Measurements from ENCODE around the gene KCNMA1.

KCNMA1 gene

DNA sequence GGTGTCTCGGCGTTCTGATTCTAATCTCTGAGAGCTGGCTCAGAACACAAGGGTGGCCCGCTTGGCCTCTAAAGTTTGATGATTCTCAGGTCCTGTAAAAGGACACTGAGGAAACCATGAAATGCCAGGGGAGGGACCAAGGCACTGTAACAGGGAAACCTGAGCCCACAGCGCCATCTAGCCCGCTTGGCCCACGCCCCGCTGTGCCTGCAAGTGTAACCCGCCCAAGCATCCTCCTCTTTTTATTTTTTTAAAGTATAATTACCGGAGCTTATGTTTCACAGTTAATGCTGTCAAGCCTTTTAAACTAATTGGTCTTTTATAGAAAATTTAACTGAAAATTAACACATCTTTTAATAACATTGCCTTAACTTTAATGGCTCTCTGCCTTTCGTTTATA lies 734.7 kb downstream of the KCNMA1 start:
- peak; percentile 26 for DNase-seq

DNA sequence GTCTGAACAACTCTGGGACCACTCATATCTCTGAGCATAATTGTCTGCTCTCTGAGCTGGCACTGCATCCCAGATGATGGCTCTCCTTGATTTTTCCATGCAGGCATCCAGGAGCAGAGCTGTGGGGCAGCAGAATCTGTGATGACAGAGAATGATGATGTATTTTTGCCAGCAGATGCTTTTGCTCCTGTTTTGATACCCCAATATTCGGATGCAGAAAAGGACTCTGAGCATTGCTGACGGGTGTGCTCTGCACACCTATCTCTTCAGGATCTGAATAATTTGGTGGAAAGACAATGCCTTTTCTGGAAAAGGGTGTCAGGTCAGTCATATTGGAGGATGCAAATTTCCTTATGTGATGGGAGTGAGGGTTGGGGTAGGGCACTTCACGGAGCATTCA lies 735.9 kb downstream of the KCNMA1 start:
- no peak for DNase-seq

DNA sequence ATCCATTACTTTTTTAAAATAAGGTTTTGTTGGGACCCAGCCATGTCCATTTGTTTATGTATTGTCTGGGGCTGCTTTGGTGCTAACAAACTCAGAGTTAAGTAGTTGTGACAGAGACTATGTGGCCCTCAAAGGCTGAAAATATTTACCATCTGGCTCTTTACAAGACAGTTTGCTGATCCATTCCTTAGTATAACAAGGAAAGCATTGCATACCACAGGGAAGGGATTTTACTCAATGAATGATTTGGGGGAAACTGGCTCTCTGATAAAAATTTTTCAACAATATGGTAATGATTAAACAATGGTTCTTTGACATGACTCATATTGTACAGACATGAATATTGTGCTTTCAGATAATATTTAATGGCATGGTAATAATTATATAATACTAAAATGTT lies 738.1 kb downstream of the KCNMA1 start:
- DNase-seq, result no peak

DNA sequence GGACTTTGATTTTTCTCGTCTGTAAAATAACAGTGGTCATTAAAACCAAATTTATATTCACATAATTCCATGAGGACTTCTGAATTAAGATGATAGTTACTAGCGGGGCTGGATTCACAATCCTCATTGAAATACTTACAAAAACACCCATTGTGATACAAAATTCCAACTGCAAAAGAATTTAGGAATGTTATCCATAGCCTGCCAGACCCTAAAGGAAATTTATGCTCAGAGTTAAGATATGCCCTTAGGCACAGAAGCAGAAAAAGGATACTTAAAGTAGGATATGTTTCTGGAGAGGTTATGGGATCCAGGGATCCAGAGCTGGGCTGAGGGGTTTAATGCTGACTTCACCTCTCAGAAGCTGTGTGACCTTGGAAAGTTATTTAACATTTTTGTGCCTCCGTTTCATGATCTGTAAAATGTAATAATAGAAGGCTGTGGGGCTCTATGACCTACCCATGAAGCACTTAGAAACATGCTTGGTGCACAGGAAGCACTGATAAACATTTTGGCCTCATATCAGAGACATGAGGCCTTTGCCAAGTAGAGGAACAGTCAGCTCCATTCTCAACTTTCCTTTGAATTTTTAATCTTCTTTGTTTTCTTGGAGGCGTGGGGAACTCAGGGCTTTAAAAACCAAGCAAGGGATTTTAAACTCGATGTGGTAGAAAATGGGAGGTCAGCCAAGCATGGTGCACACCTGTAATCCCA lies 744.7 kb downstream of the KCNMA1 start:
- DNase-seq, result no peak

DNA sequence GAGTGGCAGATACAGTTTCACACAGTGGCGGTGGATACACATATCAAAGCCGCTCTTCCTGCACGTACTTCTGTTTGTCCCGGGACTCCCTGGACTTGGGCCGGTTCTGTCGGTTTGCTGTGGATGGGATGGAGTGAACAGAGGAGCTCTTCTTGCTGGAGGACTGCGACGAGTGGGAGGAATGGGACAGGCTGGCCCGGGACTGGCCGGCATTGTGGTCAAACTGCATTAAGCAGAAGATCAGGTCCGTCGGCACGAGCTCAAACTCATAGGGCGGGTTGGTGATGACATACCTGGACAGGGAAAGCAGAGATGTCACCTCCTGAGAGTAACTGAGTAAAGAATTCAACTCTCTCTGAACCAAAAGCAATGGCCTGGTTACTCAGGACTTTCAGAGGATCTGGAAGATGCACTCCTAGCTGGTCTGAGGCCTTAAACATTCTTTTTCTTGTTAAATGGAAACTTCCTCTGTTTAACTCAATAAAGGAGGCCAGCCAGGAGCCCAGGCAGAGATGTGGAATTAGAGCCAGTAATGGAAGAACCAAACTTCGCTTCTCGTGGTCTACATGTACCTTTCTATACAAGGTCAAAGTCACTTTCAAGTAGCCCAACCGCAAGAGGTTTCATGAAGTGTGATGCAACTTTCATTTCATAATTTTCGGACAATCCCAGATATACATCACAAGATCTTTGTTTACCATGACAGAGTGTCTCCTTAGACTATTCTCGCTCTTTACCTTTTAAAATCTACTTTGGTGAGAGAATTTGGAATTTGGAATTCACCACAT lies 750.2 kb downstream of the KCNMA1 start:
- DNase-seq, result no peak

DNA sequence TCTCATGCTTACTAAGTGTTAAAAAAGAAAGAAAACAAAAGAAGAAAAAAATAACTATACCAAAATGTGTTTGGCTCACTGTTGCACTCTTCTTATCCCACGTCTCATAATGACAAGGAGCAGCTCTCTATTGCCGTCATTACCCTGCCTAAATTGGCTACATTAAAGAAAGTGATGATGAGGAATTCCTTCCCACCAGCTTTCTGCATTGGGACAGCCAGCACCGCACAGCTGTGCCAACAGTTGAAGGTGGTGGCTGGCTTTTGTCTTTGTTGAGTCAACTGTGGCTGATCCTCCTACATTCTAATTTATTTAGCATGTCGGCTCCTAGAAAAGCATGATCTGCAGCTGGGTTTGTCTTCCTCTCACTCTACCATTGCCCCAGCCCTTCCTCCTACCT lies 751.8 kb downstream of the KCNMA1 start:
- no peak for DNase-seq

DNA sequence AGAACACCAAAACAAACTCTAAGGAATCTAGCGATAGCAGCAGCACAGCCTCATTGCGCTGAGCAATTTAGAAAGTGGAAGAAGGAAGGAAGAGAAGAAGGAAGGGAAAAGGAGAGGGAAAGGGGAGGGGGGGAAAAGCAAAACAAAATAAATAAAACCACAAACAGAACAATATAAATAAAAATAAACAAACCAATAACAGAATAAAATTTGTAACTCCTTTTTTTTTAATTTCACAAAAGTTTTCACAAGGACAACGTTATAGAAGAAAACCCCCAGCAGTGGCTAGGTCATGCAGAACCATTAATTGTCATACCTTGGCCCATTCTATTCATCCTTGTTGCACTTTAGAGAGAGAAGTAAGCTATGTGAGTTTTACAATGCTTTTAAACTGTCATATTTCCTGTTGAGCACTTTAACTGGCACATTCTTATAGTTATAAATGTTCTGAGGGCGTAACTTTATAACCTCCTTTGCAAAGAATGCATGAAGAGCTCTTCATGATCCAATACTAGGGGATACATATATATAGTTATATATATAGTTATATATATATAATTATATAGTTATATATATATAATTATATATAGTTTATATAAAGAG lies 752.8 kb downstream of the KCNMA1 start:
- no peak for DNase-seq

DNA sequence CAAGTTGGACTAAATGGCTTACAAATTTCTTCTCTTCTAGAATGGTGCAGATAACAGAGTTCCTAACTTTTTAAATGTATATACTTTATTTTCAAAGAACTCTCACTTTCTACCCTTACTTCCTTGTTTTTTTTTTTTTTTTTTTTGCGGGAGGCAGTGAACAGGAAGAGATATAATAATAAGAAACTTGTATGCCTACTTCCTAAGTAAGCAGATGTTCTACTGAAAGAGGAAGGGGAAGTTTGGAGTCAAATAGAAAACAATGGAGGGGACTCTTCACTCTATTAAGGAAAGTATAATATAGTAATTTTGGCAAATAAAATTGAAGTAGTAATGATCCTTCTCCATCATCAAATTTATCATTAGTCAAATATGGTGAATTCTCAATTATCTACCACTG lies 754.0 kb downstream of the KCNMA1 start:
- DNase-seq, result peak; percentile 24

DNA sequence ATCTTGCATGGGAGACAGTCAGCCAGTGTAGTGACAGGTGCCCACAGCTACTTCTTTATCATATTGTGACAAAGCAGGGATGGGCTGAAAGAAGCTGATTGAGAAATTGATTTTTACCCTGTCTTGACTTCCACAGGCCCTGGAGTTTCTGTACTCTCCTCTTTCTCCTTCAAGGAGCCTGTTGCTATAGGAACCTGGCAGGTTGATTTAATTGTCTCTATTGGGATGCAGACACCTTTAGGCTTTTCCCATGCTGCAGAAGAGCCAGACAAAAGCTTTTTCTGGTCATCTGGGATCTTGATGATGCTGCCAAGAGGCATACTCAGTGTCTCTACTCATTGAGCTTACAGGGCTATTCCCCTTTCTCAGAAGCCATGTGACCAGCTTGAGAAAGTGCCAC lies 754.8 kb downstream of the KCNMA1 start:
- no peak for DNase-seq

DNA sequence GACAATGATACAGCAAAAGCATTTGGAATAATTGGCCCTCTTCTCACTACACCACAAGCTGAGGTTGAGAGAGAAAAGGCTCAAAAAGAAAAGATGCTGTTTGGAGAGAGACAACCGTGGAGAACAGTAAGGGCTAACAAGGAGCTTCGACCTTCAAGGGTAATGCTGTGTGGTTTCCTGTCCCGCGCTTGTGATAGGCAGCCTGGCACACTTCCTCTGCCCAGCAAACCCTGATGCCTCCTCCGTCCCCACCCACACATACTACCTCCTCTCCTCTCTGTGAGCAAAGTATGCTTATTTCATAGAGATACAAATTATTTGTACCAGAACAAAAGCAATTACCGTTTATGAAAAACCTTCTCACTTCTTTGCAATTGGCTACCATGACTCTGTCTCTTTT lies 755.4 kb downstream of the KCNMA1 start:
- DNase-seq, result peak; percentile 72

DNA sequence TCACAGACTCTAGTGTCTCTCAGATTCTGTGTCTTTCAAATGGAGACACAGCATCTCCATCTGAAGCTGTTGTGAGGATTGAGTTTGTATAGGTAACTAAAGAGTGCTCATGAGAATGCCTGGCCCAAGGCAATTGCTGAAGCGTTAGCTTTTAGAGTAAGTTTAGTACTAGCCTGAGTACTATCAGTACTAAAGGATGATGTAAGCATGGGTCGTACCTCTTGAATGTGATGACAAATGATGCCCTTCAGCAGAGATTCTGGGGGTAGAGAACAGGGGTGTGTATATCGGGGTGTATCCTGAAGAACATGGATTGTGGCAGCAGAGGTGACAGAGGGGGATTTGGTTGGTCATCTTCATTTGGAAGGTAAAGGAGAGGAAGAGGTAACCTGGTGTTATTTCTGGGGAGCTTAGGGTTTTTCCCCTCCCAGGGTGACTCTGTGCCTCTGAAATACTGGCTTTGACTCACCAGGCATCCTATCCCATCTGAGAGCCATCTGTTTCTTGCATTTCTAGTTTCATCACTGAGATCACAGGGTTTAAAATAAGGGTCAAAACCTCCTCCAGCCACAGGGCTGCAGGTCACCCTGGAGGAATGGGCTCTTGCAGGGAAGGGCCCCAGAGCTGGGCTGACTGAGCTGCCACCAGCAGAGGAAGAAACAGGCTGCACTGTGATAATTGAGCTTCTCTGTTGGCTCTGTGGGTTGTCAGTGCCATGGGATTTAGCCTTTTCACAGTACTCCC lies 756.0 kb downstream of the KCNMA1 start:
- peak; percentile 65 for DNase-seq

DNA sequence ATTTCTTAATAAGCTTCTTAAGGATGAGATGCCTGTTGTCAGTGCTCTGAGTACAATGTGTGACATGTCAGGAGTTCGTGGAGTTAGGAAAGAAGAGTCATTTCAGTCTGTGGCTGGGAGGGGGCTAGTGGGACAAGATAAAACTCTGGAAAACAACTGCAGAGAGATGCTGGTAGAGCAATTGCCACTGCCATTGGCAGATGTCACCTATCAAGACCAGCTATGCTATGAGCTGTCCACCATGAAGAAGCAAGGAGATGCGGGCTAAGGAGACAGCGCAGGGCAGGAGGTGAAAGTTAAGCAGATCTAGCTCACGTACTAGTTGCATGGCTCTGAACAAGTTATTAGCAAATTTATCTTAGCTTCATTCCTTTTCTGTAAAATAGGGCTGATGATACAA lies 756.7 kb downstream of the KCNMA1 start:
- no peak for DNase-seq

DNA sequence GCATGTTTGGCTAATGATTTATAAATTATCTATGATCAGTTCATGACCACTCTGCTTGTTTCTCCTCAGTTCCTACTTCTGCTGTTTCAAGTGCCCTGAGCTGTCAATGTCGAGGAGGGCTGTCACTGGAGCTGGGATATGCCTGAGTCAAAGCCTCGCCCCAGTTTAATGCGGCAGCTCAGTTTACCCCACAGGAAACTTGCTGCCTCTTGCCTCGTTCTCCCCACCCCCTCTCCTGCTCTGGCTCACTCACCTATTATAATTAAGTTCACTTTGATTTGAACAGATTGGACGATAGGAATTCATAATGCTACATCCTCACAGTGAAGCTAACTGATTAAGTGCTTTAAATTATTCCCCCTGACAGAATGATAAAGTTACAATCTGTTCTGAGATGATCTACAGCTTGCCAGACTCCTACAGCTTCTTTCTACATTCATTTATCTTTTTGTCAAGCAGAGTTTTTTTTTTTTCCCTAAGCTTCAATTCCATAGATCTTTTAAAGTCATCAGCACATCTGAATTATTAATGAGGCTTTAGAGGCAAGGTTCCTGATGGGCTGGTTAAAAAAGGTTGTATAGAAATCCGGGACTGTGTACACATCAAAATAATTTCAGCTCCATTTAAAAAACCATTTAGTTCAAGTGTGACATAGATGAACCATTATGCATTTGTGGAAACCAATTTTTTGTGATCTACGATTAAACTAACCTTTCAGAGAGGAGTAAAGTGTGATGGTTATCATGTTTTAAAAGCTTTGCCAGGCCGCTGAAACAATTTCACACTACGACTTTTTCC lies 758.3 kb downstream of the KCNMA1 start:
- DNase-seq, result no peak

DNA sequence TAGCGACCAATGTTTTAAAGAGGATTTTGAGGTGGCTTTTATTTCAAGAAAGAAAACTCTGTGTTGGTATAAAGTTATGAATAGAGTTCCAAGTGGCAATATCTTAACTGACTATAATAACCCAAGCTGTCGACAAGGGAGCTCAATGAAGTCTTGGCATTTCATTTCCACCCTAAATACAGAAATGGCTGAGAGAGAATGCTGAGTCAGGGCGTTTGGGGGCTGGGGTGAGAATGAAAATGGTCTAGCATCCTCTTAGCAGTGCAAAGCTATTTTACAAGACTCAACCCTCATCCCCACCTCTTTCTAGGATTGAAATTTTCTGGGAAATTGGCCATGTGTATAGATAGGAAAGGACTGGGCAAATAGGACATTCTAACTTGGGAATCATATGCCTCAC lies 759.1 kb downstream of the KCNMA1 start:
- DNase-seq, result no peak

DNA sequence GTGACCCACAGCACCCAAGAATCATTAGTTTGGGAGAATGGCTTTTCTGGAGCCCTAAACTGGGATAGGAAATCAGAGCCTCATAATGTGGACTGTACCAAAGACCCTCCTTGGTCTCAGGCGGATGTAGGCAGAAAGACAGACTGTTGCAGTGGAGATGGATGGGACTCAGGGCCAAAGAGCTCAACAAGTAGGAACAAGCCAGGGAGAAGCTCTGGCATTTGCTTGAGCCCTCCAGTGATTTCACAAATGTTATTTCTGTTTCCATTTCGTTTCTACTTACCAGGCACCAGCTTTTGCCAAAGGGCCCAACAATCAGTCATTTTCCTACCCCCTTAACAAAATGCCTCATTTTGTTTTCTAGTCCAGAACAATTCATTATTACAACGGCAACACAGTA lies 762.7 kb downstream of the KCNMA1 start:
- DNase-seq, result no peak

DNA sequence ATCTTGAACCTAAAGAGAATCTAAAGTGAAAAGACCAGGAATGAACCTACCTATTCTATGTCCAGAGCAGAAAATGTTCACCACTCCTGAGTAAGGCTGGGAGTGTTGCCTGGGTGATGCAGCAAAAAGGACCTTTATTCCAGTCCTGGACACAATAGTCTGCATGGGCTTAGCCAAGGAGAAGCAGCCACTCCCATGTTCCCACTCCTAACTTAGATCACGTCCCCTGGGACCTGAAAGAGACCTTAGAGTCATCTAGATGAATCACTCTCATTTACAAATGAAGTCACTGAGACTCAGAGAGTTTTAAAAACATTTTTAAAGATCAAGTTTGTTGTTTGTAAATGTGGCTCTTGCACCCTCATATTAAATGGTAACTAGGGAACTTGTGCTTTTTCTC lies 763.4 kb downstream of the KCNMA1 start:
- DNase-seq, result no peak

DNA sequence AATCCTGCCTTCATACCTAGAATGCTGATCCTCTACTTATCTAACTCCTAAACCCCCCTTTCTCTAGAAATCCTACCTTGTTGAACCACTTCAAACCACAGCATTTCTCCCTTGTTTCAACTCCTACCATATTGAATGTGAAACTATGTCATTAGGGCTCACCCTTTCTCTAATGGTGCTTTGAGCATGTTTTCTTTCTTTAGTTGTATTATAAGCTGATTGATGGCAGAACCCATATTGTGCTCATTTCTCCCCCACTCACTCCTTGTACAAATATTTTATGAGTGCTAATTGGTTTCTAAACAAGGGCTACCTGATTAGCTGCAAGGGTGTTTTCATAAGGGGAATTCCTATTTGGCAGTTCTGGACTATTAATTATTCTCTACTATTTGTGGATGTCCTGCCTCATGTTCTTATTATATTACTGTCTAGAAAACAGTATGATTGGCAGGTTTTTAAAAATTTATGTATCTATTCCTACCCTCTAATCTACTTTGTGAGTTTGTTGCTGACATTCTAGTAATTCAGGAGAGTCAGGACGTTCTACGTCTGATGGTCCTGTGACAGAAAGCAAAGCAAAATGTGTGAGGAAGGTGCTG lies 765.8 kb downstream of the KCNMA1 start:
- no peak for DNase-seq

DNA sequence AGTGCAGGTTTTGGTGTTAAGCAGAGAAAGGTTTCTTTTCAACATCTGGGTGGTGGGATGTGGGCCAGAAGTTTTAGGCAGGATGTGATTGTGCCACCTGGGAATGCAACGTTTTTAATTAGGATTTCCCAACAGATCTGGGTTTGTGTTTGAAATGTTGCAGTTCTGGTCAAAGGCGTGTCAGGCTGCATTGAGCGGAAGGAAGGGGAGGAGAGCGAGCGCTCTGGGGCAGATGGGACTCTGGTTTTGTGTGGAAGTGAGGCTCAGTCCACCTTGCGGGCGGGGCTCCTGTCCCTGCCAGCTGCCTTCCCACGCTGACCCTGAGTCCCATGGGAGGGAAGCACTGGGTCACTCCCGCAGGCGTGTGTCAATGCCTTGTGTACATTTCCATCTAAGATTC lies 767.7 kb downstream of the KCNMA1 start:
- no peak for DNase-seq

DNA sequence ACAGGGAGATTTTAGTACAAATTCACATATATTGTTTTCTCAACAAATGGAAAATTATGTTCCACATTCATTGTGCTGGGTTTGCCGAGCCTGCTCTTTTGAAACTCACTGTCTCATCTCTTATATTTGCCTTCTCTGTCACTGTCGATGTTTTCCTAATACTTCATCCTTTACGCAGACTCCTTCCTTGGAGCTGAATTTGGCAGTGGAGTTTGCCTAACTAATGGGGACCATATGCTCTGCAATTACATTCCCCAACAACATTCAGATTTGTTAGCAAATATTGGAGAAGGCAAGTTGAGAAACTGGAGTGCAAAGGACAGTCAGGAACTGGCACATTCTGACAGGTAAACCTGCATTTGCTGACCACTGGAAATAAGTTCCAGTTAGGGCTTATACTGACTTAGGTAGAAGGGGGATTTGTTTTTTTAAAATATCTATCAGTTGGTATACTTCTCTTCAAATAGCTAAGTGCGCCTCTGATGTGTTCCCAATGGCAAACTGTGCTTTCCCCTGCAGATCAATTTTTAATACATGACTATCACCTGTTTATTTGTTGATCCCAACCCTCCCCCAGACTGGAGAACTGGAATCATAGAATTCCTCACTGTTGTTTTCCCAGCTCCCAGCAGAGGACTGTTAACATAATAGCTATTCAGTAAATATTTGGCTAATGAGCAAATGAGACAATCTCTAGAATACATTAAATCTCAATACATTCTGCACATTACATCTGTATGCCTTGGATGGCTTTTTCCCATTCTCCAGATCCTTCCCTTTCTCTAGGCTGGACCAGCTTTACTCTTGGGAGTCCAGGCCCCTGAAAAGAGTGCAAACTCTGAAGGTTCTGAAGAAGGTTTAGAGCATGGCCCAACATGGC lies 769.3 kb downstream of the KCNMA1 start:
- no peak for DNase-seq

DNA sequence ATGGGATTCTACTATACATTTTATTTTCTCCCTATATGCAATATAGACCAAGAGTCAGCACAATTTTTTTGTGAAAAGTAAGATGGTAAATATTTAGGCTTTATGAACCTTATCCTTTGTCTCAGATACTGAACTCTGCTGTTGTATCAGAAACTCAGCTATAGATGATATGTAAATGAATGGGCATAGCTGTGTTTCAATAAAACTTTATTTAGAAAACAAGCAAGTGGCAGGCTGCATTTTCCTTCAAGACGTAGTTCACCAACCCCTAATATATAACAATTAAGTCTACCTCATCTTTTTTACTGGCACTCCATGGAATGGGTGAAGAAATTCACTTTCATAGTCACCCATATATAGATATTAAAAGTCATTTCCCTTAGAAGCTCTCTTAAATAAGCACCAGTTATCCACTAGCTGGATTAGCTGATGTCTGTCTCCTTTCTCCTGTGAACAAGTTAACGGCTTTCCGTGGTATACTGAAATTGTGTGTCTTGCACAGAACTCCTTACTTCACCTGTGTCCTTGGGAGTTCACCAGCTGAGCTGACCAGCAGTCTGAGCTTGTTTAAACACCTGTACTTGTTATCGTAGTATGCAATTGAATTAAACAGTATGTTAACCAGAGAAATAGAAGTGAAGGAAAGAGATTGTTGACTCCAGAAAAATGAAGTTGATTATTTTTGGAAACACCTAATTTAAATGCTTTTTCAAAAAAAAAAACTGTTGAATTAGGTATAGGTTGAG lies 770.6 kb downstream of the KCNMA1 start:
- no peak for DNase-seq

All from GDM1 (cell line).